Esophagus muscularis mucosa (tissue), 3 donors: ENCODE results near the gene CDH1.

Experiments used
- POLR2A ChIP-seq: fragments of 450-650 bp; IDR thresholded peaks from one replicate; pipeline ENCODE4 v1.6.1; 2017; ENCODE audit warnings: antibody characterized with exemption, moderate library complexity, mild to moderate bottlenecking, low read depth
- POLR2AphosphoS5 ChIP-seq, 2 donors: sonication (generic); formaldehyde crosslinking; IDR thresholded peaks; one replicate each; pipeline ENCODE4 v1.6.1; 2017; ENCODE audit warnings: antibody characterized with exemption in 2 of 2
- TF ChIP-seq, protein P1 (sequence below), 3 experiments: fragments of 200-600 bp in 2 of 3; fragments of 450-650 bp in 1 of 3; sonication (generic) in 2 of 3; IDR thresholded peaks; one replicate each; pipeline ENCODE4 v1.5.1; 2017 to 2019; ENCODE audit warnings: antibody characterized with exemption in 3 of 3, mild to moderate bottlenecking in 2 of 3, moderate library complexity in 1 of 3

DNA sequence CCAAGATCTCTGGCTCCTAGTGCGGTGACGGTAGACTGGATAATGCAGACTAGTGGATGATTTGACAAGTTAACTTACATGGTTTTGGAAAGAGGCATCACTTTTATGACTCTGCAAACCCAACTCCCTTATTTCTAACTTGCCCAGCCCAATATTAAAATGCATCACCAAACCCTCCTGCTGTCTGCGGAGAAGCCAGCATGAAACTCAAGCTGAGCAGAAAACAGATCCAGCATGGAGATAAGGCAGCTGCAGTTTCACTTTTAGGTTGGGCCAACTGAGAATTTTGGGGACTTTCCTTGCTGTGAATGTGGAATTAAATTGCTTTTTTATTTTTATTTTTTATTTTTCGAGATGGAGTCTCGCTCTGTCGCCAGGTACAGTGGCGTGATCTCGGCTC lies 27.8 kb downstream of the CDH1 start:
- TF ChIP-seq POLR2A (no peak), POLR2AphosphoS5 (IDR thresholded peaks at IDR 0.05) (no peak)
- TF ChIP-seq, protein P1, sequence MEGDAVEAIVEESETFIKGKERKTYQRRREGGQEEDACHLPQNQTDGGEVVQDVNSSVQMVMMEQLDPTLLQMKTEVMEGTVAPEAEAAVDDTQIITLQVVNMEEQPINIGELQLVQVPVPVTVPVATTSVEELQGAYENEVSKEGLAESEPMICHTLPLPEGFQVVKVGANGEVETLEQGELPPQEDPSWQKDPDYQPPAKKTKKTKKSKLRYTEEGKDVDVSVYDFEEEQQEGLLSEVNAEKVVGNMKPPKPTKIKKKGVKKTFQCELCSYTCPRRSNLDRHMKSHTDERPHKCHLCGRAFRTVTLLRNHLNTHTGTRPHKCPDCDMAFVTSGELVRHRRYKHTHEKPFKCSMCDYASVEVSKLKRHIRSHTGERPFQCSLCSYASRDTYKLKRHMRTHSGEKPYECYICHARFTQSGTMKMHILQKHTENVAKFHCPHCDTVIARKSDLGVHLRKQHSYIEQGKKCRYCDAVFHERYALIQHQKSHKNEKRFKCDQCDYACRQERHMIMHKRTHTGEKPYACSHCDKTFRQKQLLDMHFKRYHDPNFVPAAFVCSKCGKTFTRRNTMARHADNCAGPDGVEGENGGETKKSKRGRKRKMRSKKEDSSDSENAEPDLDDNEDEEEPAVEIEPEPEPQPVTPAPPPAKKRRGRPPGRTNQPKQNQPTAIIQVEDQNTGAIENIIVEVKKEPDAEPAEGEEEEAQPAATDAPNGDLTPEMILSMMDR (IDR thresholded peaks at IDR 0.05): no peak
